HG03196 (cell line): Measurements from ENCODE around the gene FAM221A.
A peak's percentile ranks its signal among the peaks of the same experiment; 100 is the strongest.
"Not testable (repeated sequence)": the region's sequence is repeated elsewhere in the genome, so short reads cannot be mapped to it uniquely, and the experiment has no call there.

ENCODE experiments used
- ATAC-seq: cut with Tn5 transposase; IDR thresholded peaks from one replicate; pipeline ENCODE4 v1.9.1; 2021; ENCODE audit not compliant: unreplicated experiment

Gene FAM221A

GRCh38 chr7:23679898-23680413, at the start of gene FAM221A:
Gene FAM221A, plus strand, starts transcription at chr7:23680199. Its CDS starts 20 bp downstream, at chr7:23680219.
- peak; percentile 98 for ATAC-seq

DNA sequence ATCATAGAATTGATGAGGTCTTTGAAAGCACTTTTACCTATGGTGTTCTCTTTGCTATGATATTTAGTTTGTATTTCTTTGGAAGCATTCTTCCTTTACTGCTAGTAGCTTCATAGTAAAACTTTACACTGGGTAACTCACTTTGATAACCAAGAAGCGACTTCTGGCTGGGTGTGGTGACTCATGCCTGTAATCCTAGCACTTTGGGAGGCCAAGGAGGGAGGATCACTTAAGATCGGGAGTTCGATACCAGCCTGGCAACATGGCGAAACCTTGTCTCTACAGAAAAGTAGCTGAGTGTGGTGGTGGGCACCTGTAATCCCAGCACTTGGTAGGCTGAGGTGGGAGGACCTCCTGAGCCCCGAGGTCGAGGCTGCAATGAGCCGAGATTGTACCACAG, 46.6 kb upstream of the FAM221A start:
- no peak for ATAC-seq

GRCh38 chr7:23645822-23646221, 34.2 kb upstream of the FAM221A start:
- ATAC-seq, result no peak

DNA sequence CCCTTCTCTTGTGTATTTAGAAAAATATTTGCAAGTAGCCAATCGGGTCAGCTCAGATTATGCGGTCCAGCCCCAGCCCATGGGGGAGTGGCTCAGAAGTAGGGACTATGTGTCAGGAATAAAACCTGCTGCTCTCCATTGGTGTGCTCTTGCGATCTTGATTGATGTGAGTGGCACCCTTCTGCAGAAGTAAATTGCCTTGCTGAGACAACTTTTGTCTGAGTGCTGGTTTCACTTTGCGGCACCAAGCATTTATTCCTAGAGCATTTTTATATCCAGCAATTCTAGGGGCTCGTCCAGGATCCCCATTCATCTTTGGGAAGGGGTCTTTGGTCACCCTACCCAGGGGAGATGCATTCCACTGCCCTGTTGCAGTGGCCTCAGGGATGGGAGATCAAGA, 26.1 kb upstream of the FAM221A start:
- no peak for ATAC-seq

DNA sequence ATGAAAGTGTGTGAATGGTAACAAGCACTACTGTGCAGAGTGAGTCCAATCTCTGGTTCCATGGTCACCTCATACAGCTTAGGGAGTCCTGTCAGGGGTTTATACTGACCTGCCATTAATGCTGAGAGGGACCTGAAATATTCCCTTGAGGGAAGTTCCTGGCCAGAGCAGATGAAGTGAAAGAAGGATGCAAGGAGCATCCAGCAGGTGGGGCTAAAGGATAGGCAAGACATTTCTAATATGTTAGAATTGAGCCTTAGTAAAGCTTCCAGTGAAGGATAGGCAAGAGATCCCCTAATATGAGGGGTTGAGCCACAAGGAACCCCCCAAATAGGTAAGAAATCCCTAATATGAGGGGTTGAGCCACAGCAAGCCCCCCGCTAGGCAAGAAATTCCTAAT, 25.5 kb upstream of the FAM221A start:
- ATAC-seq, result no peak

GRCh38 chr7:23655433-23655832, 24.6 kb upstream of the FAM221A start:
- no peak for ATAC-seq

DNA sequence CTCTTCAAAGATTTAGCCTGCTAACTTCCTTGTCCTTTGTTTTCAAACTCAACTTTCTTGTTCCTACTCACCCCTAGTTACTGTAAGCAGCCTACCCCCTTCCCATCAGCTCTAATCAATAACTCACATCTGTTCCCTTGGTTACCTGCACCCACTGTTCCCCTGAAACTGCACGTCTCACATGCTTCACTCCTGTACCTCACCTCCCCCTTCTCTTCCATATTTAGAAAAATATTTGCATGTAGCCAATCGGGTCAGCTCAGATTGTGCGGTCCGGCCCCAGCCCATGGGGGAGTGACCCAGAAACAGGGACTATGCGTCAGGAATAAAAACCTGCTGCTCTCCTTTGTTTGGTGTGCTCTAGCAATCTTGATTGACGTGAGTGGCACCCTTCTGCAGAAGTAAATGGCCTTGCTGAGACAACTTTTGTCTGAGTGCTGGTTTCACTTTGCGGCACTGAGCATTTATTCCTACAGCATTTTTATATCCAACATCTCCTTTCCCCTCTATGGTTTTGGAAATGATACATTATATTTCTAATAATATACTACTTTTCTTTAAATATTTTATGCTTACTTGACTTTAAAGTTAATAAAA, 21.1 kb upstream of the FAM221A start:
- ATAC-seq, result no peak

DNA sequence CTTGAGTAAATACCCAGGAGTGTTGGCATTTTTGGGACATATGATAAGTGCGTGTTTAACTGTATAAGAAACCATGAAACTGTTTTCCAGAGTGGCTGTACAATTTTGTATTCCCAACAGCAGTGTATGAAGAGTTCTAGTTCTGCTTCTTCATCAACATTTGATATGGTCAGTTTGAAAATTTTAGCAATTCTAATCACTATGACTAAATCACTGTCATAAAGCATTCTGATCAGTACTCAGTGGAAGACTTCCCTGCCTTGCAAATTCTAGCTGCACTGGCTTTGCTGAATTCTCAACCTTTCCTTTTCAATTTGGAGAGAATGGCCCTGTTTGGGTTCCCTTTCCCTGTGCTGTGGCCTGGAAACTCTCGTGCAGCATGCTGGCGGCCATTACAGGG, 18.6 kb upstream of the FAM221A start:
- no peak for ATAC-seq

GRCh38 chr7:23662124-23662983, 17.6 kb upstream of the FAM221A start:
- ATAC-seq, result no peak

- no peak for ATAC-seq
These were observed 17.1 kb upstream of the FAM221A start for GRCh38 chr7:23662984-23663313.

GRCh38 chr7:23664122-23664521, 15.9 kb upstream of the FAM221A start:
- no peak for ATAC-seq

DNA sequence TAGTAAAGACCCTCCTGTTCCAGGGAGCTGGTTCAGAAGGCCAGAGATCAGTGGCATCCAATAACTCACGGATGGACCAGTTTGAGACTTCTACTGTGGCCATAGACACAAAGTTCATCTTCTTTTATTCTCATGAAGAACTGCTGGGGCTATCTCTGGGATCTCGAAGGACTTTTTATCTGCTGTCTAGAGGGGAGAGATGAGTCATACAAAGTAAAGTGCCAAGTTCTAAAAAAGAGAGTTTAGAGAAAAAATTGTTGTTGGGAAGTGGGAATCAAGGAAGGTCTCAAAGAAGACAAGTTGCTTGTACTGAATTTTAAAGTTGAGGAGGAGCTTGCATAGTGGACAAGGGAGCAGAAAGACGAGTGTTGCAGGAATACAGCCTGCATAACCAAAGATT, 8.0 kb upstream of the FAM221A start:
- ATAC-seq, result no peak

DNA sequence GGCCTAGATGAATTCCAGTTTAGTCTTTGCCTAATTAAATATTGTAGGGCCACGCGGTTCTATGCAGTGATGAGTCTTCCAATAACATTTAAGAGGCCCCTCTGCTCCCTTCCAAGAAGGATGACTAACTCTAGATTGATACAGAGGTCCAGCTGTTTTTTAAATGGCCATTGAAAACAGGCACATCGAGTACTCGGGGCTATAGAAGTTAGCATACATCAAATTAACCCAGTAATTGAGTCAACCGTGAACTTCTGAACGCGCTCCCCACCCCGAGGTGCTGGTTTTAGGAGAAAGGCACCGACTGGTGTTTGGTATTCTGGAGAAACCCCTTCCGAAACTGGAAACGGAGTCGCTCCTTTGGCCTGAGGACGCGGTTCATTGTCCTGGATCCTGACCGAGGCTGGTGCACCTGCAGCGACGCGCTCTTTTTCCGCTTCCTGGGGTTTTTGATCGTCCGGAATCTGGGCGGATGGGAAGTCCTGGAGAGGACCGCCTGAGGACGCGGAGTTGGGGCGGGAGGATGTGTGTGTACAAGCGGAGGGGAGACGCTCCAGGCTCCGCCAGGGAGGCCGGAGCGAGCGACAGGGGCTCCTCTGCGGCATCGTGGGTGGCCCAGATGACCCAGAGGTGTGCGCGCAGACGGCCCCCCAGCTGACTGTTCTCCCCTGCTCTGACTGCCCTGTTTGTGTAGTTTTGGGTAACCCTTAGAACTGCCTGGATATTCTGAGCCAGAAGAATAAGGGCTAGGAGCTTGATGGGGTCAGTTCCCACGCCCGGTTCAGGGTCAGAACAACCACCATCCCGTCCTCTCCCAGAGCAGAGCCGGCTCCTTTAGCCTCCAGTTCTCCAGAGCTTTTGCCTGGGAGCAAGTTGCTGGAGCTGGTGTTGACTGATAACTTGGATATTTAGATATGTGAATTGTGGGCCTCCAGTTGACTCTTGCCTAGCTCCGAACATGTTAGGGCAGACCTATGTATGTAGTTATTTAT, 711 bp downstream of the FAM221A start:
- no peak for ATAC-seq

DNA sequence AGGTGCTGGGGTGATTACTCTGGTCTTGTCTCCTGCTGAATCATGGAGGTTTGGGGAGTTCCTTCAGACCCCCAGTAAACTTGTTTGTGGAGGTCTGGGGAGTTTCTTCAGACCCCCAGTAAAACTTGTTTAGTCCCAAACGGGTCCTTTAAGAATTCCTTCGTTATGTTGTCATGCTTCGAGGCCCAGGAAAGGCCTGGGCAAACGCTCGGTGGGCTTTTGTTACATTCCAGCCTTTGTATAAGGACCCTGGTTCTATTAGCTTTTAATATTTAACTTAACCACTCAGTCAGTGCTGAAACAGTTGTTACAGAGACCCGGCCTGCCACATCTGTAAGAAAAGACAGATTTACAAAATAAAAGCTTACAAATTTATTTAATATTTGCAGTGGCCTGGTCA, 4.0 kb downstream of the FAM221A start:
- not testable (repeated sequence) for ATAC-seq

DNA sequence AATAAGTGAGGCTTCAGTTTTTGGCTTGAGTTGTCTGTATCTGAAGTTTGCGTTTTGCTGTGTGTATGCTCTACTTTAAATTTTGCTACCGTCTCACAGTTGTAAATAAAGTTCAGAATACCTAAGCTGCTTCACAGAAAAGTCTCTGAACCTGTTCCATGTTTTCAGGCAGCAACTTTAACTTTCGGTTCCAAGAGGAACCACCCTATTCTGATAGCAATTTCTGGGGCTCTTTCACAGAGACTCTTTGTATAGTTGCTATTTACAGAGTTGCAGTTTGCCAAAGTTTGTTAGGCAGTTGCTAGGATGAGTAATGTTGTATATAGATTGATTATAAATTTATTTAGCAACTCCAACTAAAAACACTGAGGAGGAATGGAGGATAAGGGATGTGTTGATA, 5.7 kb downstream of the FAM221A start:
- no peak for ATAC-seq

- ATAC-seq, result no peak
These were observed 7.0 kb downstream of the FAM221A start for GRCh38 chr7:23687011-23687410.

DNA sequence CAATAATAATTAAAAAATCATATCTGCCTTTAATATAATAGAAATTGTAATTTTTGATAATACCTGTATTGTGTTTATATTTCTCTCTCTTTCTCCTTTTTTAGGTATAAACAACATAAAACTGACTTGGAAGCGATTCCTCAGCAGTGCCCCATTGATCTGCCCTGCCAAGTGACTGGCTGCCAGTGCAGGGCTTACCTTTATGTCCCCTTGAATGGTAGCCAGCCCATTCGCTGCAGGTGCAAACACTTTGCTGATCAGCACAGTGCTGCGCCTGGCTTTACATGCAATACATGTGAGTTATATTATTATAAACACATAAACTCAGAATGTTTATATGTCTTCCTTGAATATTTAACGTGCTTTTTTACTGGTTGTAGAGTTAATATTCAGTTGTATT, 9.2 kb downstream of the FAM221A start:
- no peak for ATAC-seq

DNA sequence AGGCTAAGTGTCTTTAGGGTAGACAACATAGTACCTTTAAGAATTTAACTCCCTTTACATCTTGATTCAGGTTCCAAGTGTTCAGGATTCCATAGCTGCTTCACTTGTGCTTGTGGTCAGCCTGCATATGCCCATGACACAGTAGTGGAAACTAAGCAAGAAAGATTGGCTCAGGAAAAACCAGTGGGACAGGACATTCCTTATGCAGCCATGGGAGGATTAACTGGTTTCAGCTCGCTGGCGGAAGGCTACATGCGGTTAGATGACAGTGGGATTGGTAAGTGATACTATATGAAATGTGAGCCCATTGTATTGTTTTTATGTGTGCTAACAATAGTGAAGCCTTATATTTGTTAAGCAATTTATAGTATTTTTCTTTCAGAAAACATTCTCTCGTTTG, 11.3 kb downstream of the FAM221A start:
- ATAC-seq, result no peak

GRCh38 chr7:23693224-23693623, 13.2 kb downstream of the FAM221A start:
- no peak for ATAC-seq

GRCh38 chr7:23696916-23697441, 17.0 kb downstream of the FAM221A start:
- no peak for ATAC-seq

DNA sequence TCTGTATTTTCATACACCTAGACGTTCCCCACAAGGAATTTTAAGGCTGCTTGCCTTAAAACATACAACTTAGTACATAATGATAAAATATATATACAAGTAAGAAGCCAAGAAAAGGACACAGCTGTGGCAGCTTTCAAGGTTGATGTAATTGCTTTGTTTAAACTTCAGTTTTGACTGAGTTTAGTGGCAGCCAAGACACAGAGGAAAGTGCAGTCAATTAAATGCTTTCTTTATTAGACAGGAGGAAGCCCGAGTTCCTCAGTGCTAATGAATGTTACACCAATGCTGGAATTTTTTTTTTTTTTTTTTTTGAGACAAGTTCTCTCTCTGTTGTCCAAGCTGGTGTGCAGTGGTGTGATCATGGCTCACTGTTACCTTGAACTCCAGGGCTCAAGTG, 18.8 kb downstream of the FAM221A start:
- ATAC-seq, result no peak
